Endothelial cell of umbilical vein (primary cell): Measurements from ENCODE around the gene SLC28A2. TPM values are rescaled to one million over a fixed set of nuclear protein-coding genes. Genes with fewer than 3 reads are reported as not detected.

ENCODE experiments used
- BruUV-seq: library from RNA; stranded (reverse); fragments of 400-500 nt; replicated peaks from 2 replicates; lab custom pipeline; 2021; lab: Mats Ljungman, UMichigan
- CTCF ChIA-PET: fragments of 300-600, 350-600 bp; sonication (Branson Sonifier 250); formaldehyde crosslinking; loops from one replicate; lab custom pipeline; 2021; ENCODE audit warnings: antibody characterized with exemption, inconsistent platforms; lab: Charles Lee
- POLR2A ChIA-PET: fragments of 300-600, 350-600 bp; sonication (Branson Sonifier 250); formaldehyde crosslinking; loops from one replicate; lab custom pipeline; 2021; ENCODE audit warnings: antibody characterized with exemption, inconsistent platforms; lab: Charles Lee
- DNase-seq: peaks from one replicate; pipeline ENCODE4 v3.0.0-alpha.2; 2011; ENCODE audit warnings: low read depth, low spot score
- FAIRE-seq: peaks from 2 replicates; lab custom pipeline; 2011; peaks lifted over from hg19 to GRCh38; lab: Jason Lieb, UNC
- H2AFZ ChIP-seq: 2 replicates; pipeline ENCODE4 v1.6.0; 2012; ENCODE audit warnings: low read depth, low read length, control low read depth, inconsistent platforms
- H3K27ac ChIP-seq: 2 replicates; pipeline ENCODE4 v1.5.1; 2011; ENCODE audit warnings: low read depth, mild to moderate bottlenecking, control low read depth, low read length, moderate library complexity; ENCODE audit not compliant: insufficient read depth
- H3K27me3 ChIP-seq, 2 experiments: 2 replicates each; pipeline versions ENCODE4 v1.6.0 to v1.6.1; 2011; ENCODE audit warnings: low read length in 2 of 2, mixed read lengths in 1 of 2; ENCODE audit not compliant: control insufficient read depth in 2 of 2, insufficient read depth in 2 of 2
- H3K36me3 ChIP-seq, 2 experiments: 2 replicates in 1 of 2; 3 replicates in 1 of 2; pipeline ENCODE4 v1.5.1; 2011; ENCODE audit warnings: low read length in 2 of 2, mild to moderate bottlenecking in 1 of 2, moderate library complexity in 1 of 2; ENCODE audit not compliant: control insufficient read depth in 2 of 2, insufficient read depth in 2 of 2; ENCODE audit errors: extremely low read depth in 1 of 2
- H3K4me1 ChIP-seq: 3 replicates; pipeline ENCODE4 v1.5.1; 2011; ENCODE audit warnings: mild to moderate bottlenecking, low read length; ENCODE audit not compliant: control insufficient read depth, insufficient read depth; ENCODE audit errors: extremely low read depth
- H3K4me2 ChIP-seq: 2 replicates; pipeline ENCODE4 v1.6.1; 2011; ENCODE audit warnings: low read length, control low read depth, mixed read lengths; ENCODE audit not compliant: insufficient read depth
- H3K4me3 ChIP-seq, 3 experiments: fragments of 200-600 bp in 1 of 3; sonication (generic), shearing (Covaris generic) in 1 of 3; replicated peaks in 1 of 3; 2 replicates each; pipeline ENCODE4 v1.5.1; 2011 to 2016; ENCODE audit warnings: control low read depth in 3 of 3, low read length in 3 of 3, mild to moderate bottlenecking in 2 of 3, inconsistent platforms in 1 of 3, low read depth in 1 of 3, moderate library complexity in 1 of 3; ENCODE audit not compliant: insufficient read depth in 1 of 3
- H3K79me2 ChIP-seq: 2 replicates; pipeline ENCODE4 v1.6.0; 2012; ENCODE audit warnings: low read length, inconsistent platforms; ENCODE audit not compliant: control insufficient read depth, insufficient read depth
- H3K9ac ChIP-seq: replicated peaks from 2 replicates; pipeline ENCODE3; 2011; ENCODE audit warnings: low read length, control low read depth; ENCODE audit not compliant: insufficient read depth; ENCODE audit errors: extremely low read depth
- H3K9me1 ChIP-seq: replicated peaks from 3 replicates; pipeline ENCODE4 v1.6.0; 2011; ENCODE audit warnings: mild to moderate bottlenecking, low read length; ENCODE audit not compliant: control insufficient read depth, insufficient read depth; ENCODE audit errors: extremely low read depth
- H3K9me3 ChIP-seq: replicated peaks from 2 replicates; pipeline ENCODE4 v1.5.1; 2012; ENCODE audit warnings: low read length, inconsistent platforms; ENCODE audit not compliant: control insufficient read depth, insufficient read depth
- H4K20me1 ChIP-seq: replicated peaks from 2 replicates; pipeline ENCODE3; 2011; ENCODE audit warnings: mild to moderate bottlenecking, low read length; ENCODE audit not compliant: control insufficient read depth, insufficient read depth; ENCODE audit errors: extremely low read depth
- CTCF ChIP-seq, 2 donors: IDR thresholded peaks; 1 replicate in 1 of 2; 2 replicates in 1 of 2; pipeline ENCODE4 v1.5.1; 2011; ENCODE audit warnings: low read length in 2 of 2, mild to moderate bottlenecking in 2 of 2, moderate library complexity in 2 of 2, control low read depth in 1 of 2, inconsistent platforms in 1 of 2, low read depth in 1 of 2; ENCODE audit not compliant: insufficient read depth in 1 of 2; ENCODE audit errors: extremely low read depth in 1 of 2
- EZH2 ChIP-seq: IDR thresholded peaks from 2 replicates; pipeline ENCODE4 v1.6.1; 2012; ENCODE audit warnings: borderline replicate concordance, low read depth, mild to moderate bottlenecking, moderate library complexity, low read length, inconsistent platforms; ENCODE audit not compliant: severe bottlenecking
- FOS ChIP-seq: IDR thresholded peaks from 2 replicates; pipeline ENCODE4 v1.6.1; 2011; ENCODE audit warnings: mild to moderate bottlenecking, low read length, moderate library complexity, borderline replicate concordance; ENCODE audit not compliant: insufficient read depth
- GATA2 ChIP-seq: IDR thresholded peaks from 2 replicates; pipeline ENCODE4 v1.7.0; 2011; ENCODE audit warnings: low read depth, mild to moderate bottlenecking, moderate library complexity, mixed read lengths, low read length; ENCODE audit not compliant: insufficient read length, insufficient read depth
- JUN ChIP-seq: IDR thresholded peaks from 2 replicates; pipeline ENCODE4 v1.6.1; 2011; ENCODE audit warnings: borderline replicate concordance, low read depth; ENCODE audit not compliant: insufficient read length, insufficient read depth
- MAX ChIP-seq: IDR thresholded peaks from 2 replicates; pipeline ENCODE4 v1.6.1; 2011; ENCODE audit not compliant: insufficient read depth, insufficient read length
- MYC ChIP-seq: IDR thresholded peaks from one replicate; pipeline ENCODE4 v1.6.1; 2011; ENCODE audit warnings: mild to moderate bottlenecking, low read depth, low read length
- POLR2A ChIP-seq: IDR thresholded peaks from 2 replicates; pipeline ENCODE4 v1.6.1; 2012; ENCODE audit warnings: low read depth, mild to moderate bottlenecking, control low read depth, low read length
- POLR2AphosphoS5 ChIP-seq: IDR thresholded peaks from 2 replicates; pipeline ENCODE4 v1.6.1; 2012; ENCODE audit warnings: low read depth, mild to moderate bottlenecking, control low read depth, low read length, moderate library complexity; ENCODE audit not compliant: insufficient read depth
- dilution Hi-C: fragments of 300-500 bp; cut with MboI; formaldehyde crosslinking; loops from one replicate; pipeline ENCODE4 v1.15.0; 2019; ENCODE audit warnings: low sequenced_read_pairs; ENCODE audit not compliant: extremely low pct_ligation_motif_present
- intact Hi-C: fragments of 100-400 bp; cut with micrococcal nuclease; formaldehyde crosslinking; loops from one replicate; pipeline ENCODE4 v1.10.0; 2022
- polyA plus RNA-seq, 4 experiments: library from polyadenylated mRNA; depleted of rRNA in 3 of 4; stranded (reverse) in 3 of 4; unstranded in 1 of 4; fragments of >200 nt; gene quantifications; 2 replicates each; pipeline versions ENCODE4 v1.2.1 to v1.2.3, GENCODE V29; 2011 to 2012; ENCODE audit warnings: missing spikeins in 1 of 4
- total RNA-seq: library from RNA; stranded (reverse); gene quantifications from 2 replicates; pipeline ENCODE4 v1.2.3, GENCODE V29; 2021

SLC28A2 gene
- total and polyA plus RNA-seq, 2 donors (not counting 3 experiments of a cell fraction or from before 2014, with no cell fraction given), result not detected

GRCh38 chr15:45259796-45260195 lies 7.8 kb downstream of the SLC28A2 start:
- no peak overlapping the region for H2AFZ ChIP-seq
- no peak overlapping the region for H3K4me3 ChIP-seq
- H3K4me1 ChIP-seq, result no peaks in the 10 kb centered on the region
- no peaks in the 10 kb centered on the region for H3K9me3 ChIP-seq
- no peak overlapping the region for H3K9ac ChIP-seq
- FAIRE-seq, result no peak
- DNase-seq, result no peak
- no peaks in the 10 kb centered on the region for H3K36me3 ChIP-seq
- H3K9me1 ChIP-seq, result no peaks in the 10 kb centered on the region
- no peak for TF ChIP-seq POLR2A
- TF ChIP-seq POLR2AphosphoS5, result no peak
- no peak for TF ChIP-seq EZH2
- no peak for TF ChIP-seq FOS
- TF ChIP-seq GATA2, result no peak
- no peak for TF ChIP-seq CTCF (IDR thresholded peaks at IDR 0.05; ENCODE audit: extremely low read depth in 1 of 2, insufficient read depth in 1 of 2, low read depth in 1 of 2, low read length in 2 of 2)
- TF ChIP-seq MAX, result no peak
- TF ChIP-seq JUN, result no peak
- TF ChIP-seq MYC, result no peak
- H3K27ac ChIP-seq, result no peak overlapping the region
- dilution Hi-C loops (no loop called here), intact Hi-C loops (no loop called here)
- ChIA-PET POLR2A (no interaction called here), CTCF (no interaction called here)
- no TSS peak for BruUV-seq
- H4K20me1 ChIP-seq, result no peaks in the 10 kb centered on the region
- H3K4me2 ChIP-seq, result no peak overlapping the region
- no peaks in the 10 kb centered on the region for H3K79me2 ChIP-seq
- peaks cover 0 to 1% of the 10 kb centered on the region in 2 experiments for H3K27me3 ChIP-seq
